HL-60/S4 (cell line): ENCODE data around the gene FCRLA.
"Not testable (repeated sequence)": the region's sequence is repeated elsewhere in the genome, so short reads cannot be mapped to it uniquely, and the experiment has no call there.

Experiments used
- in situ Hi-C: fragments of 300-500 bp; cut with MboI; formaldehyde crosslinking; loops from 2 replicates; pipeline ENCODE4 v1.14.3; 2022; ENCODE audit warnings: low sequenced_read_pairs

Gene FCRLA, protein sequence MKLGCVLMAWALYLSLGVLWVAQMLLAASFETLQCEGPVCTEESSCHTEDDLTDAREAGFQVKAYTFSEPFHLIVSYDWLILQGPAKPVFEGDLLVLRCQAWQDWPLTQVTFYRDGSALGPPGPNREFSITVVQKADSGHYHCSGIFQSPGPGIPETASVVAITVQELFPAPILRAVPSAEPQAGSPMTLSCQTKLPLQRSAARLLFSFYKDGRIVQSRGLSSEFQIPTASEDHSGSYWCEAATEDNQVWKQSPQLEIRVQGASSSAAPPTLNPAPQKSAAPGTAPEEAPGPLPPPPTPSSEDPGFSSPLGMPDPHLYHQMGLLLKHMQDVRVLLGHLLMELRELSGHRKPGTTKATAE

DNA sequence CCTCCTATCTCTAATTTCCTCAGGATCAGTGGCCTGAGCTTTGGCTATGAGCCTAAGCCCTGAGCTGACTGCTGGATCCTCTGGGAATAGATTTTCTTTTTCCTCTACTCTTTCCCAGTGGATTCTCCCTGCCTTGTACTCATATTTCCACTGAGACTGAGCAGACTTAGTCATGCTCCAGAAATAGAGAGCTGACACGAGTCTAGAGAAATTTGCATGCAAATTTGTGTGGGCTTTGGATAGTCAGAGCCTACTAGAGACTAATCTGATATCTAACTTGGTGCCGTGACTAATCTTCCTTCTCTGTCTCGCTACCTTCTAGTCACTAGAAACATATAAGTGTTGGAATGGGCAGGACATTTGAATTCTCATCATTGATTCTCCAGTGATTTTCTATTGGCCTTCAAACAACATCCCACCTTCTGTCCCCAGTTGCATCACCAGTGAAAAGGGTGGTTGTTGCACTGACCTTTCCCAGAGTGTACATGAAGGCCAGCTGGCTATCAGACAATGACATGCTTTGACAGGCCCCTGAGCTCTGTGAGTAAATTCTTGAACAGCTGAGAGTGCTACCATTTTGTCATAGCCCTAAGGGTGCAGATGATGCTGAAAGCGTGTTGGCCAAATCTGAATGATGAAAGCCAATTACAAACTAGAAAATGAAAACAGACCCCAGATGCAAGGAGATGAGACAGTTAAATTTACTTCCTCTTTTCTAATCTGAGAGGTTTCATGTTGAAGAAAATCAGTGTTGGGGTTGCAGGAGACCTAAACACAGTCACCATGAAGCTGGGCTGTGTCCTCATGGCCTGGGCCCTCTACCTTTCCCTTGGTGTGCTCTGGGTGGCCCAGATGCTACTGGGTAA is at the start of gene FCRLA:
TSS of gene FCRLA (plus strand) at position 748 of the 866 bp plus-strand sequence. CDS start at position 784, 36 bp downstream.
- in situ Hi-C loops = no loop called here

DNA sequence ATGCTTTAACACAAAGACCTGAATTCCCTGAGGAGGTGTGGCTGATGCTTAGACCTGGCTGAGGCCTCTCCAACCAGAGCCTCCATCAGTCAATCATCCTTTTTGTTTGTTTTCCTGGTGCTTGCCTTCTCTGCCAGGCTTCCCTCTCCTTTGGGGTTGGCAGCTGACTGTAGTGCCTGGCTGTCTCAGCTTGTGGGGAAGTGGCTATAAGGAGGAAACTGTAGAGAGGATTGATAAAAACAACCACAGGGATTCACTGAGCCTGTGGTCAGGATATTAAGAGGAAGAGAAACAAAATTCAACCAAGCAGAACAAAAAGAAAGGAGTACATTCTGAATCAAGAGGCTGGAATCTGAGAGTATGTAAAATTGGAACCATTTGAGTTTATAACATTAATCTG is 48.5 kb upstream of the FCRLA start:
- in situ Hi-C loops = not testable (repeated sequence)

DNA sequence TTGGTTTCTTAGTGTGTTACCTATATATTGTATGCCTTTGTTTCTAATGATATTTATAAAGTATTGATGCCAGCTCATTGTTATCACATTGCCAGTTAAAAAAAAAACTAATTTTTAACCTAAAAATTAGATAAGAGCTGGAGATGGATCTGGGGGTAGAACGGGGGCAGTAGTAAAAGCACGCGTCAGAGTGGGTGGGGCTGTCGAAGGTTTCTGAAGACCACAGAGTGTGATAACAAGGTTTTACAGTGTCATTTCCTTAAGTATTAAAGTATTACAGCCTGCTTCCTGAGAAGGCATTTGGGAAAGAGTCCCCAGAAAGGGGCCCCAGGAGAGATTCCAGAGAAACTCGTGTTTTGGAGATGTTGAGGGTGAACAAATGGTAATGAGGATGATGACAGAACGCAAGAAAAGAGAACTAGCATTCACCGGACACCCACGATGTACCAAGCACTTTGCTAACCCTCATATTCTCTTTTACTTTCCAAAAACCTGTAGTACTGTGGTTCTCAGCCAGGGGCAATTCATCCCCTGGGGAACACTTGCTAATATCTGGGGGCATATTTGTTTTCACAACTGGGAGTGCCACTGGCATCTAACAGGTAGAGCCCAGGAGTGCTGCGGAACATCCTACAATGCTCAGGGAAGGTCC is 45.2 kb upstream of the FCRLA start:
- in situ Hi-C loops = not testable (repeated sequence)

DNA sequence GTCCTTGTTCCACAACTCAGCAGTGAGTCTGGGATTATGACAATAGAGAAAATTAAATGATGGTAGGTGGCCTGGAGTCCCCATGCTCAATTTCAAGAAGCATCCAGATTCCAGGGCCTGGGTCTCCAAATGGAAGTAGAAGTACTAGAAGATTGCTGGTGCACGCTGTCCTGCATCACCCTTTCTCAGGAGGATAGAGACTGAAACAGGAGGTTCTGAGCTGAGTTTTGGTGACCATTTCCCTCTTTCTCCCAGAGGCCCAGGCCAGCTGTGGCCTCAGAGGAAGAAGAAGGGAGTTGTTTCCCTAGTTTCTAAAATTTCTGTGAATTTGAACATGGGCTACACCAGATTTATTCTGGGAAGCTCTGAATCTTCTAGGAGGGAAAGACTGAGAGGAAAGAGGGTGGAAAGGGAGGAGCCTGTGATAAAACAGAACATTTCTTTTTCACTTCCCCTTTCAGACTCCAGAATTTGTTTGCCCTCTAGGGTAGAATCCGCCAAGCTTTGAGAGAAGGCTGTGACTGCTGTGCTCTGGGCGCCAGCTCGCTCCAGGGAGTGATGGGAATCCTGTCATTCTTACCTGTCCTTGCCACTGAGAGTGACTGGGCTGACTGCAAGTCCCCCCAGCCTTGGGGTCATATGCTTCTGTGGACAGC is 44.2 kb upstream of the FCRLA start, which contains the start of gene FCGR2B:
TSS of gene FCGR2B (plus strand) at position 460 of the 656 bp plus-strand sequence. CDS start at position 559, 99 bp downstream.
- in situ Hi-C loops = not testable (repeated sequence)

DNA sequence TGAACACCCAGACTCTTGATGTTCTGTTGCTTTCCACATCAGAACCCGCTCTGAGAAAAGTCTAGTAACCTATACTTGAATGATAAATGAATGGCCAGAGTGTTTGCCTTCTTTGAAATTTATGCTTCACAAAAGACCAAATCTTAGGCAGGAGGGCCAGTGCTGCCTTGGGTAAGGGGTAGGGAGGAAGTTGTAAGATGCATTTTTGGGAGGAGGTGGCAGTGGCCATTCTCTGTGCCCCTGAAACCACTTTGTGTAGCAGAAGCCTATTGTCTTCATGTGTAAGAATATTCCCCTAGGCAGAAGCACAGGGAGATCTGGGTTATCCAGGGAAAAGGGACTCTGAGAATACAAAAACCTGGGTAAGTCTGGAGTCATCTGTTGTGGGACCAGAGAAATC is 43.5 kb upstream of the FCRLA start:
- in situ Hi-C loops = not testable (repeated sequence)

DNA sequence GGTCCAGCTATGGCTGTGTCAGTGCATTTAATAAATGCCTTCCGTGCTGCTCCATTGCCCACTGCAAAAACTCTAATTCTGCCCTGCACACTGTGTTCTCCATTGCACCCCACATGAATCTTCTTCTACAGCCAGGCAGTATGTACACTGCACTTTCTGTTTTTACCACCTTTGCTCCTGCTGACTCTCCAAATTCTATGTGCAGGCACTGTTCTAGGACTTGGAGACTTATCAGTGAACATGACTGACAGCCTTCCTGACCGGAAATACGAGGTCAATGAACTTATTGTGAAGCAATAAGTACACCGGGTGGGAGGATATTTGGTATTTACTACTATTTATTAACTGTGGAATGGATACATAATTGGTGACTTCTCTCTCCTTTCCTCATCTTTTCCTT is 42.3 kb upstream of the FCRLA start:
- in situ Hi-C loops = not testable (repeated sequence)

DNA sequence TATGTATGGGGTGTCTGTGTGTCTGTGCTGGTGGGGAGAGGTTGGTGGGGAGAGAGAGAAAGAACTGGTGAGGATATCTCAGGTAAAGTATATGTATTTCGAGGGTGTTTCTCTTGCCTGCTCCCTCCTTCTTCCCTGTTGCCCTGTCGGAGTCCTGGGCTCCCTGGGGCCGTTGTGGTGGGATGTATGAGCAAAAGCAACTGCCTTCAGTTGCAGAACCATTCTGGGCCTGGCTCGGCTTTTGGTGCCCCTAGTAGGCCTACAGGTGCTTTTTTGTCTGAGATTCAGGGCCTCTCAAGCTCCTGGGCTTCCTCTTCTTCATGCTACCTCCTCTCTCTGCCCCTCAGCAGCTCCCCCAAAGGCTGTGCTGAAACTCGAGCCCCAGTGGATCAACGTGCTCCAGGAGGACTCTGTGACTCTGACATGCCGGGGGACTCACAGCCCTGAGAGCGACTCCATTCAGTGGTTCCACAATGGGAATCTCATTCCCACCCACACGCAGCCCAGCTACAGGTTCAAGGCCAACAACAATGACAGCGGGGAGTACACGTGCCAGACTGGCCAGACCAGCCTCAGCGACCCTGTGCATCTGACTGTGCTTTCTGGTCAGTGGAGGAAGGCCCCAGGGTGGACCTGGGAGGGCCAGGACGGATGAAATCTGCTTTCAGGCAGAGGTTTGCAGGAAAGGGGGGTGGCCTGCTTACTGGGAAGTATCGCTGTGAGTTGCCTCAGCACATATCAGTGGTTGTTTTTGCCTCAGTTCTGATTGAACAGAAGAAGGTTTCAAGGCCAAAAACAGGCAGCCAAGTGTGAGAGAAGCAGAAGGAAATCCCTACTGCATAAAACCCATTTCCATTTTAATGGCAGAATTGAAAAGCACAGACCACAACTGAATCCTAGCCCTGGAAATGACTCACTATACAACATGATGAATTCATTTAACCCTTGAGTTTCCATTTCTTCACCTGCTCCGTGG is 35.7 kb upstream of the FCRLA start:
- in situ Hi-C loops = not testable (repeated sequence)

DNA sequence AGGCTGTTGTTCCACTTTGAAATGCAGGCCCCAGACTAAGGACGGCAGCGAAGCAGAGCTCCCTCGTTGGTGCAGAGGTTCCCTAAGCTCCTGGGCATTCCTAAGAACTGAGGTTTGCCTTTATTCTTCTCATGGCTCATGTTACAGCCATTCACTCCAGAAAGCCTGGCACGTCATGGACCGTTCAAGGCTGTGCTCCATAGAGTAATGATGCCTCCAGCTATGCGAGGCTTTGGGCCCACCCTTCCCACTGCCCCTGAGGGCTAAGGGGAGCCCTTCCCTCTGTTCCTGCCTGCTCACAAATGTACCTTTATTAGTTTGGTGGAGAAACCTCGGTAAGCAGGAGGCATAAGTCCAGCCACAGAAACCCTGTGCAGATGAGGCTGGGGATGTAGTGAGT is 33.6 kb upstream of the FCRLA start:
- in situ Hi-C loops = not testable (repeated sequence)

DNA sequence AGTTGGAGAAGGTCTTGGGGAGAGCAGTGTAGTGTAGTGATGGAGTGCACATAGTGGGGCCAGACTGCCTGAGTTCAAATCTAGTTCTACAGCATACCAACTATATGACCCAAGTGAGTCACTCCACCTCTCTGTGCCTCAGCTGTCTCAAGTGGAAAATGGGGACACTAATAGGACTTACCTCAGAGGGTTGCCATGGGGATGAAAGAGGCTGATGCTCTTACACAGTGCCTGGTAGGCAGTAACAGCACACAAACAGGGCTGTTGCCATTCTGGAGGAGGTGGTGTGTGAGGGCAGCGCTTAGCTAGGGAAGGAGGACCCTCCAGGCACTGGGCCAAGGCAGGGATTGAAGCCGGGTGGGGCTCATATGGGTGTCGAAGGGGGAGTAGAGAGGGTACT is 32.6 kb upstream of the FCRLA start:
- in situ Hi-C loops = not testable (repeated sequence)

DNA sequence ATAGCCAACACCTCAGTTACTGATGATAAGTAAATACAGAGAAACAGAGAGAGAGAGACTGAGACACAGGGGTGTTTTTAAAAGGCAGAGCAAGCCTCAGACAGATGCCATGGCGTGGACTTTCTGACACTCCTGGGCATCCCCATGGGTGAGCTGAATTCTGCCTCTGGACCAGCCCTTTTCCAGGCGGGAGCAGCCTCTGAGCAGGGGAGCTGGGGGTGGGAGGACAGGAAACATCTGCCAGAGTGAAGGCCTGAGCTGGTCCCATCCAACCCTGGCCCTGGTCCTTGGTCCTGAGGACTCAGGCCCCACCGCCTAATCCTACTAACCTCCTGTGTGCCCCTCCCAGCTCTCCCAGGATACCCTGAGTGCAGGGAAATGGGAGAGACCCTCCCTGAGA is 32.1 kb upstream of the FCRLA start:
- in situ Hi-C loops = not testable (repeated sequence)

DNA sequence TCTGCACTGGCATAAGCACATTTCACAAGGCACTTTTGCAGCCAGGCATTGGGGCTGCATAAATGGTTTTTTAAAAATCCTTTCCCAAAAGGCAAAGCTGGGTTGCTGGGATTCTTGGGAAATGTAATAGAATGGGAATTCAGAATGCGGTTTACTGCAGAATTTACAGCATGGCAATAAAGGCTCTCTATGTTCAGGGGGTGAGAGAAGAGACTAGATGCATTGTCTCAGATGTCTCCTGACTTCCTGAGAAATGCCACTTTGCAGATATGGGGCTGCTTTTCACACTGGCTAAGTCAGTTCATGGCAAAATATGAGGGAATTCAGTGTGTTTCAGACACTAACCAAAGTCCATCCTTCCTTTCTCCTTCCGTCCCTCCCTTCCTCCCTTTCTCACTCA is 30.6 kb upstream of the FCRLA start:
- in situ Hi-C loops = no loop called here

DNA sequence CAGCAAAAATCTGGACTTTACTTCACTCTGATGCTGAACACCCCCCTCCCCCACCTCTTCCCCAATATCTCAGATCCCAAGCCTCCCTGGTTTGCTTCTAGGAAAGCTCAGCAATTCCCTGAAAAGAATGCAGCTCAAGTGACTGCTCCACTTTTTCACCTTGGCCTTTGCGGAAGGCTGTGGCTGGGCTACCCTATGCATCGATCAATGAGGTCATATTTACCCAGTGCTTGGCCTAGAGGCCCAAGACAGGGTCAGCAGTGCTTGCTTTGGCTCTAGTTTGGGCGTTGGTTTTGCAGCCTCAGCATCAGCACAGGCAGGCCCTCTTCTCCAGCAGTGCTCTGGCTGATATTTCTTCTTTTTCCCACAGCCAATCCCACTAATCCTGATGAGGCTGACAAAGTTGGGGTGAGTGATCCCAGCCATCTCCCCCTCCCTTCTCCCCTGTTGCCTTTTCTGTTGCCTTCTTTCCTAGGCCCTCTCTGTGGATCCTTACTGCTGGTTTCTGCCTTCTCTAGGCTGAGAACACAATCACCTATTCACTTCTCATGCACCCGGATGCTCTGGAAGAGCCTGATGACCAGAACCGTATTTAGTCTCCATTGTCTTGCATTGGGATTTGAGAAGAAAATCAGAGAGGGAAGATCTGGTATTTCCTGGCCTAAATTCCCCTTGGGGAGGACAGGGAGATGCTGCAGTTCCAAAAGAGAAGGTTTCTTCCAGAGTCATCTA is 29.9 kb upstream of the FCRLA start:
- in situ Hi-C loops = no loop called here

DNA sequence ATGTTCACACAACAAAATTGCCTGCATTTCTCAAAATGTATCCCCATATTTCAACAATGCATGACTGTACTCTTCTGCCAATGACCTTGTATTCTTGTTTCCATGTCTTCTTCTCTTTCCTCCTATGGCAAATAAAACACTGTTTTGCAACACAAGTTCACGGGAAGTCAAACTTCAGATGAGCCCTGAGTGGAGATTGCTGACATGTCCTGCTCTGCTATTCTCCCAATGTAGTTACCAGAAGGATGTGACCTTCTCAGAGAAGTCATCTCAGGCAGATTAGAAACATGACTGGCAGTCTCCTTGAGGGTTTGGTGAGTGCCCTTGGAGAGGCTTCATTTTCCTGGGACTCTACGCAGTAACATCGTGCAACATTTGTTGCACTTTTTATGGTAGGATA is 28.5 kb upstream of the FCRLA start:
- in situ Hi-C loops = no loop called here

DNA sequence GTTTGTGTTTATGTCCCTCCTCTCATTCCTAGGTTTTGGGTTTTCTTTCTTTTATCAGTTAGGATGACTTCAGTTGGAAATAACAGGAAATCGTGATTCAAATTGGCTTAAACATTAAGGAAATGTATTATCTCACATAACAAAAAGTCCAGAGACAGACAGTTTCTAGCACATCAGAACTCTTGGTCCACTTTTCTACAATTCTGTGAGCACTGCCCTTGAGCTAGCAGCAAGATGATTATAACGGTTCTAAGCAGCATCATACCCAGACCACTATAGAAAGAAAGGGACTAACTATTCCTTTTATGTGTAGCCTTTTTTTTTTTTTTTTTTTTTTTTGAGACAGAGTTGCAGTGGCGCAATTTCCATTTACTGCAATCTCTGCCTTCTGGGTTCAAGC is 25.1 kb upstream of the FCRLA start:
- in situ Hi-C loops = no loop called here

DNA sequence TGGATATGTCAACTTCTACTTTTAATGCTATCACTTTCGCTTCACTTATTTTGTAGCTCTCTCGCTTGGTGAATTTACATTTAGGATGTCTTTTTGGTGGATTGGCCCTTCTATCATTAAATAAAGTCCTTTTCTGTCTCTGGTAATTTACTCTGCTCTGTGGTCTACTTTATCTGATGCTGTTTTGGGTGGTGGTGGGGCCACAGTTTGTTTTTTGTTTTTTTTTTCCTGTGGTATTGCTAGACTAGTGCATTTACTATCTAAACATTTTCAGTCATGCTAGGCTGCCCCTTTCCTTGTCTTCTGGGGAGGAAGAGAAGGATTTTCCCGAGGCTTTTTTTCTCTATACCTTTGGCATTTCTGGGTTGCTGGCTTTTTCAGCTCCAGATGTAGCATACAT is 18.1 kb upstream of the FCRLA start:
- in situ Hi-C loops = no loop called here

DNA sequence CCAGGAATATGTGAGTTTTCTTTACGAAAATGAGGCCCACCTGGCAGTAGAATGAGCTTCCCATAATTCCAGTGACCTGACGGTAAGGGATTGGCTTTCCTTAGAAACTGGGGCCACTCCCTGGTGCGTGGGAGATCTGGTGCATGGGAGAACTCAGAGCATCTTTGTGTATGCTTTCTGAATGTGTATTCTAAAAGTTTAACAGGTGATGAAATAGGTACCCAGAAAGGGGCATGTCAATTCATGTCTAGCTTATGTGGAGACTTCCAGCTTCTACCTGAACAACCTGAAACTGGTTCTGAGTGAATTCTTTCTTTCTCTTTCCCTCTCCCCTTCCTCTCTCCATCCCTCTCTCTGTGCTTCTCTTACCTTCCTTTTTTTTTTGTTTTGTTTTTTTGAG is 15.2 kb upstream of the FCRLA start:
- in situ Hi-C loops = no loop called here

DNA sequence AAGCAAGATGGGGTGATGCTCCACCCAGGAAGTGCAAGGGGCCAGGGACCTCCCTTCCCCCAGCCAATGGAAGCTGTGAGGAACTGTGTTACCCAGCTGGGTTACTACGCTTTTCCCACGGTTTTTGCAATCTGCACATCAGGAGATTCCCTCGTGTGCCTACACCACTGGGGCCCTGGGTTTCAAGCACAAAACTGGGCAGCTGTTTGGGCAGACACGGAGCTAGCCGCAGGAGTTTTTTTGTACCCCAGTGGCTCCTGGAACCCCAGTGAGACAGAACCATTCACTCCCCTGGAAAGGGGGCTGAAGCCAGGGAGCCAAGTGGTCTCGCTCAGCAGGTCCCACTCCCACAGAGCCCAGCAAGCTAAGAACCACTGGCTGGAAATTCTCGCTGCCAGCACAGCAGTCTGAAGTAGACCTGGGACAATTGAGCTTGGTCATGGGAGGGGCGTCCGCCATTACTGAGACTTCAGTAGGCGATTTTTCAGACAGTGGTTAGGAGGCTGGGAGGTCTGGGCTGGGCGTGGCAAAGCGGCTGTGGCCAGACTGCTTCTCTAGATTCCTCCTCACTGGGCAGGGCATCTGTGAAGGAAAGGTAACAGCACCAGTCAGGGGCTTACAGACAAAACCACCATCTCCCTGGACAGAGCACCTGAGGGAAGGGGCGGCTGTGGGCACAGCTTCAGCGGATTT is 13.9 kb upstream of the FCRLA start:
- in situ Hi-C loops = not testable (repeated sequence)

DNA sequence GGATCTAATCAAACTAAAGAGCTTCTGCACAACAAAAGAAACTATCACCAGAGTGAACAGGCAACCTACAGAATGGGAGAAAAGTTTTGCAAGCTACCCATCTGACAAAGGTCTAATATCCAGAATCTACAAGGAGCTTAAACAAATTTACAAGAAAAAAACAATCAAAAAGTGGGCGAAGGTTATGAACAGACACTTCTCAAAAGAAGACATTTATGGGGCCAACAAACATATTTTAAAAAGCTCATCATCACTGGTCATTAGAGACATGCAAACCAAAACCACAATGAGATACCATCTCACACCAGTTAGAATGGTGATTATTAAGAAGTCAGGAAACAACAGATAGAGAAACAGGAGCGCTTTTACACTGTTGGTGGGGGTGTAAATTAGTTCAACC is 8.7 kb upstream of the FCRLA start:
- in situ Hi-C loops = not testable (repeated sequence)

DNA sequence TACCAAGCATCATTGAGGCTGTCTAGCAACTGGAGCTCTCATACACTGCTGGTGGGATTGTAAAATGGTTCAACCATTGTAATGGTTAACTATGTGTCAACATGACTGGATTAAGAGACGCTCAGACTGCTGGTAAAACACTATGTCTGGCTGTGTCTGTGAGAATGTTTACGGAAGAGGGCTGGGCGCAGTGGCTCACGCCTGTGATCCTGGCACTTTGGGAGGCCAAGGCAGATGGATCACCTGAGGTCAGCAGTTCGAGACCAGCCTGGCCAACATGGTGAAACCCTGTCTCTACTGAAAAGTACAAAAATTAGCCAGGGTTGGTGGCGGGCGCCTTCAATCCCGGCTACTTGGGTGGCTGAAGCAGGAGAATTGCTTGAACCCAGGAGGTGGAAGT is 4.8 kb upstream of the FCRLA start:
- in situ Hi-C loops = no loop called here
